Astrocyte (in vitro differentiated cells and primary cell): ENCODE data around the gene SMAD3.

Experiments
- EZH2 ChIP-seq: IDR thresholded peaks from 2 replicates; pipeline ENCODE4 v1.6.1; 2012; ENCODE audit warnings: mild to moderate bottlenecking, low read length, inconsistent platforms; ENCODE audit not compliant: insufficient read depth
- TF ChIP-seq, protein P1 (sequence below): IDR thresholded peaks from 2 replicates; pipeline ENCODE4 v1.5.1; 2011; ENCODE audit warnings: low read depth, mild to moderate bottlenecking, inconsistent platforms, low read length, moderate library complexity; ENCODE audit not compliant: insufficient read depth

DNA sequence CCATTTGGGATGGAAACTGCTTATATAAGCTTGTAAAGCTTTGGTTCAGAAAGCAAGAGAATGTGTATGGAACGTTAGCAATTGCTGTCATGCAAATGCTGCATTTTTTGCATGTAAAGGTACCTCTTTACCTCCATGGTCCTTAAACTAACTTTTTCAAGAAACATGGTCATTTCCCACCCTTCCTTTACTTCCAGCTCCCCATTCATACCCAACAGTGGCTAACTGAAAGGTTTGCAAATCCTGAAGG is 84.3 kb downstream of the SMAD3 start:
- TF ChIP-seq, protein P1, sequence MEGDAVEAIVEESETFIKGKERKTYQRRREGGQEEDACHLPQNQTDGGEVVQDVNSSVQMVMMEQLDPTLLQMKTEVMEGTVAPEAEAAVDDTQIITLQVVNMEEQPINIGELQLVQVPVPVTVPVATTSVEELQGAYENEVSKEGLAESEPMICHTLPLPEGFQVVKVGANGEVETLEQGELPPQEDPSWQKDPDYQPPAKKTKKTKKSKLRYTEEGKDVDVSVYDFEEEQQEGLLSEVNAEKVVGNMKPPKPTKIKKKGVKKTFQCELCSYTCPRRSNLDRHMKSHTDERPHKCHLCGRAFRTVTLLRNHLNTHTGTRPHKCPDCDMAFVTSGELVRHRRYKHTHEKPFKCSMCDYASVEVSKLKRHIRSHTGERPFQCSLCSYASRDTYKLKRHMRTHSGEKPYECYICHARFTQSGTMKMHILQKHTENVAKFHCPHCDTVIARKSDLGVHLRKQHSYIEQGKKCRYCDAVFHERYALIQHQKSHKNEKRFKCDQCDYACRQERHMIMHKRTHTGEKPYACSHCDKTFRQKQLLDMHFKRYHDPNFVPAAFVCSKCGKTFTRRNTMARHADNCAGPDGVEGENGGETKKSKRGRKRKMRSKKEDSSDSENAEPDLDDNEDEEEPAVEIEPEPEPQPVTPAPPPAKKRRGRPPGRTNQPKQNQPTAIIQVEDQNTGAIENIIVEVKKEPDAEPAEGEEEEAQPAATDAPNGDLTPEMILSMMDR, result no peak
- no peak for TF ChIP-seq EZH2
